ENCODE measurements around the gene GNAS.

GRCh38 chr20:58847463-58847862, 5.1 kb upstream of the GNAS start:
- TF ChIP-seq CTCF (IDR thresholded peaks at IDR 0.05; ENCODE audit: low read depth, low read length, poor library complexity, severe bottlenecking) (no peak), EZH2phosphoT487 (IDR thresholded peaks at IDR 0.05; ENCODE audit: borderline replicate concordance, low read length) (no peak)

Data from DOHH2 (cell line).